Adrenal gland (tissue), 12 donors: ENCODE results near the gene BACH2. TPM values are rescaled to one million over a fixed set of nuclear protein-coding genes. Genes with fewer than 3 reads are reported as not detected.

Experiments used
- DNase-seq, 7 donors: peaks; one replicate each; pipeline ENCODE4 v3.0.0-alpha.2; 2019 to 2020
- H3K27ac ChIP-seq, 5 donors: fragments of 200-600 bp; sonication (generic) in 4 of 5; 1 replicate in 3 of 5; 2 replicates in 2 of 5; pipeline versions ENCODE4 v1.5.1 to v1.8.0; 2016 to 2020; ENCODE audit warnings: mild to moderate bottlenecking in 1 of 5
- H3K27me3 ChIP-seq: fragments of 200-600 bp; 2 replicates; pipeline ENCODE4 v1.8.0; 2021
- H3K36me3 ChIP-seq, 2 donors: fragments of 200-600 bp; replicated peaks in 1 of 2; 1 replicate in 1 of 2; 2 replicates in 1 of 2; pipeline versions ENCODE4 v1.5.1 to v1.8.0; 2018 to 2022
- H3K4me1 ChIP-seq, 2 donors: fragments of 200-600 bp; replicated peaks in 1 of 2; 1 replicate in 1 of 2; 2 replicates in 1 of 2; pipeline versions ENCODE4 v1.5.1 to v1.8.0; 2018 to 2021
- H3K4me3 ChIP-seq, 4 donors: fragments of 200-600 bp; sonication (generic) in 3 of 4; one replicate each; pipeline ENCODE4 v1.5.1; 2016 to 2018
- H3K9me3 ChIP-seq, 3 donors: fragments of 200-600 bp; sonication (generic) in 1 of 3; replicated peaks in 1 of 3; 1 replicate in 2 of 3; 2 replicates in 1 of 3; pipeline versions ENCODE4 v1.5.1 to v1.8.0; 2016 to 2021
- POLR2A ChIP-seq, 2 donors: fragments of 450-650 bp; IDR thresholded peaks; one replicate each; pipeline ENCODE4 v1.6.1; 2017; ENCODE audit warnings: antibody characterized with exemption in 2 of 2, mild to moderate bottlenecking in 2 of 2, moderate library complexity in 1 of 2
- WGBS, 4 donors: extraction: QIAGEN DNeasy Blood & Tissue Kit in 2 of 4; methylation state at CpG; one replicate each; pipeline versions ENCODE4 v1.1.5 to v1.1.7; 2013 to 2017; 5-methylcytosine and 5-hydroxymethylcytosine counted together
- intact Hi-C, 2 donors: fragments of 100-400 bp; cut with DNase I; formaldehyde crosslinking; loops; one replicate each; pipeline versions ENCODE4 v1.14.1 to v1.15.0; 2022 to 2023
- polyA plus RNA-seq, 3 donors: library from polyadenylated mRNA; stranded (reverse); fragments of 200-250 nt in 2 of 3; fragments of 350-450 nt in 1 of 3; fragmentation: Illumina TruSeq in 1 of 3; extraction: RNeasy Lipid Tissue Mini Kit (QIAGEN cat#74804) in 1 of 3; gene quantifications; one replicate each; pipeline ENCODE4 v1.2.3, GENCODE V29; 2013 to 2014
- total RNA-seq, 9 donors: library from RNA; depleted of rRNA in 4 of 9; stranded (reverse); fragments of >200 nt in 4 of 9; fragments of 120-200 nt in 1 of 9; fragmentation: NEBNext Ultra II Directional in 1 of 9; extraction: Animal tissue kit (Norgen Biotek cat#: 25700) in 1 of 9; gene quantifications; one replicate each; pipeline versions ENCODE4 v1.1.0 to v1.2.4, GENCODE V29; 2013 to 2023
- TF ChIP-seq, protein P1 (sequence below), 6 experiments: fragments of 450-650 bp in 4 of 6; fragments of 200-600 bp in 2 of 6; sonication (generic) in 1 of 6; IDR thresholded peaks; 1 replicate in 5 of 6; 2 replicates in 1 of 6; pipeline versions ENCODE4 v1.5.1 to v1.8.0; 2016 to 2021; ENCODE audit warnings: antibody characterized with exemption in 6 of 6, mild to moderate bottlenecking in 2 of 6, moderate library complexity in 1 of 6
- donor health status: healthy with polysubstance abuse.
- donor health status: Bipolar disorder and iron deficiency.
- donor health status: DM: yes; HTN: yes; CAD: no.
- donor health status: DM: no; HTN: no; CAD: no.
- donor health status: DM: no; HTN: no; CAD: no.
- donor health status: DM: yes; HTN: yes; CAD: no.

BACH2 gene
- total and polyA plus RNA-seq, 12 donors, result 0.08 to 2.9 (median 0.83) TPM

DNA sequence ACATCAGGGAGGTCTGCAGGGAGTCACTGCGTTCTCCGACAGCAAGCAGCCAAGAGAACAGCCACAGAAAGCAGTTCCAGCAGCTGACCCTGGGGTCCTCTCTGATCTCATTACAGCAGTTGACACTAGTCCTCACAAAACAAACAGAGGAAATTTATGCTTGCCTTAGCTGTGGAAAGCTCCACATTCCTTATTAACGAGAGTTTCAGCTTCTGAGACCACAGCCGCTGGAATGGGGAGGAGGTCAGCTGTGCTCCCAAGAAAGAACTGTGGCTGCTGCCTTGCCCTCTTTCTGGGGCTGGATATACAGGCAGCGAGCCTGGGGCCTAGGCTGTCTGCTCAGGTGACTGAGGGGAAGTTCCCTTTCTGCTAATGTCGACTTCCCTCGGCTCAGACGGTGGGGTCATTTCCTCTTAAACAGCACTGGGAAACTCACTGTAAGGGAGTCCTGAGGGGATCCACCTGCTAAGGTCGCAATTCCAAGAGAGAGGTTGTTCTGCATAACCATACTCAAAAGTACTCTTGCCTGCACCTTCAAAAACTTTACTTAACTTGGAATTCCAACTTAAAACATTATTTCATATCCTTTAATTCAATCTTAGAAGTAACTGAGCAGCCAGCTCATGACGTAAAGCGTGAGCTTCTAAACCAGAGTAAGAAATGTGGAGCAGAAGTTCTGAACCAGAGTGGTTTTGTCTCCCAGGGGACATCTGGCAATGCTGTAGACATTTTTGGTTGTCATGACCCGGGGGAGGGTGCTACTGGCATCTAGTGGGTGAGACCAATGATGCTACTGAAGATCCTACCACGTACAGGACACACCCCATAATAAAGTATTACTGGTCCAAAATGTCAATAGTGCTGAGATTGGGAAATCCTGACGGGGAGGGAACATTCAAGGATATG lies 80.3 kb downstream of the BACH2 start:
- Histone ChIP-seq H3K4me1 (peaks cover 10 to 32% of the 10 kb centered on the region in 2 donors), H3K4me3 (no peak overlapping the region), H3K27ac (no peak overlapping the region), H3K9me3 (no peaks in the 10 kb centered on the region), H3K27me3 (no peaks in the 10 kb centered on the region), H3K36me3 (no peaks in the 10 kb centered on the region)
- 66 to 74% (median 69%) methylated on average over 14 of the region's 14 CpGs for WGBS, 4 donors
- TF ChIP-seq, protein P1, sequence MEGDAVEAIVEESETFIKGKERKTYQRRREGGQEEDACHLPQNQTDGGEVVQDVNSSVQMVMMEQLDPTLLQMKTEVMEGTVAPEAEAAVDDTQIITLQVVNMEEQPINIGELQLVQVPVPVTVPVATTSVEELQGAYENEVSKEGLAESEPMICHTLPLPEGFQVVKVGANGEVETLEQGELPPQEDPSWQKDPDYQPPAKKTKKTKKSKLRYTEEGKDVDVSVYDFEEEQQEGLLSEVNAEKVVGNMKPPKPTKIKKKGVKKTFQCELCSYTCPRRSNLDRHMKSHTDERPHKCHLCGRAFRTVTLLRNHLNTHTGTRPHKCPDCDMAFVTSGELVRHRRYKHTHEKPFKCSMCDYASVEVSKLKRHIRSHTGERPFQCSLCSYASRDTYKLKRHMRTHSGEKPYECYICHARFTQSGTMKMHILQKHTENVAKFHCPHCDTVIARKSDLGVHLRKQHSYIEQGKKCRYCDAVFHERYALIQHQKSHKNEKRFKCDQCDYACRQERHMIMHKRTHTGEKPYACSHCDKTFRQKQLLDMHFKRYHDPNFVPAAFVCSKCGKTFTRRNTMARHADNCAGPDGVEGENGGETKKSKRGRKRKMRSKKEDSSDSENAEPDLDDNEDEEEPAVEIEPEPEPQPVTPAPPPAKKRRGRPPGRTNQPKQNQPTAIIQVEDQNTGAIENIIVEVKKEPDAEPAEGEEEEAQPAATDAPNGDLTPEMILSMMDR (IDR thresholded peaks at IDR 0.05), result no peak
- no peak for TF ChIP-seq POLR2A (IDR thresholded peaks at IDR 0.05)
- DNase-seq, result peak in 1 of 7 donors; percentile 19
- intact Hi-C loops, result no loop called here

DNA sequence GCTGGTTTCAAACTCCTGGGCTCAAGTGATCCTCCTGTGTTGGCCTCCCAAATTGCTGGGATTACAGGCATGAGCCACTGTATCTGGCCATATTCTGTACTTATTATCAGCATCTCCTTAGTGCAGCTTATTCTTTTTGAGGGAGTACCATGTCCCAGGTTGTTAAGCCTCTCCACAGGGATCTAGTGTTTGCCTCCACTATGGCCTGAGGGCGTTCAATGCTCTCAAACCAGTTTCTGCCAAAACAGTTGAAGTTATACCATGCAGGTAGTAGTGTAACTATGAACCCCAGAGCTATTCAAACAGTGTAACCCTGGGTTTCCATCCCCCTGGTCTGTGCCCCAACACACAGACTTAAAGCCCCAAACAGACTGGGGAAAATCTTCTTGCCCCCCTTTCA lies 81.7 kb downstream of the BACH2 start:
- H3K36me3 ChIP-seq, result no peaks in the 10 kb centered on the region
- H3K9me3 ChIP-seq, result no peaks in the 10 kb centered on the region
- no peak overlapping the region for H3K4me3 ChIP-seq
- H3K27me3 ChIP-seq, result no peaks in the 10 kb centered on the region
- intact Hi-C loops, result no loop called here
- 92 to 100% (median 100%) methylated on average over 1 of the region's 1 CpG for WGBS, 4 donors
- no peak for TF ChIP-seq POLR2A (IDR thresholded peaks at IDR 0.05)
- TF ChIP-seq, protein P1 (IDR thresholded peaks at IDR 0.05), result no peak
- H3K4me1 ChIP-seq, result peaks cover 10 to 38% of the 10 kb centered on the region in 2 donors
- DNase-seq, result no peak
- no peak overlapping the region for H3K27ac ChIP-seq

DNA sequence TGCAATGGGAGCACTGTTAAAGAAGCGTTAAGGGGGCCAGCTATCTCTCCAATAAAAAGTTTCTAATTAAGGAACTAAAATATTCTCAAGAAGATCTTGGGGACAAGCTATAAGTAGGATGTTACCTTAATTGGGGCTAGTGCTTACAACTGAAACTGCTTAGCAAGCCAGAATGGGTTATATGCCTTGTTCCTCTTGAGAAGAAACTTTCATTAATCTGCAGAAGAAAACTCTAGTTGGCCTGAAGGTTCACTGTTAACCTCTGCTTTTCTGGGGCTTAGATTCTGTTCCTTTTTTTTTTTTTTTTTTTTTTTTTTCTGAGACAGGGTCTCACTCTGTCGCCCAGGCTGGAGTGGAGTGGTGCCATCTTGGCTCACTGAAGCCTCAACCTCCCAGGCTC lies 82.2 kb downstream of the BACH2 start:
- Histone ChIP-seq H3K27me3 (no peaks in the 10 kb centered on the region), H3K4me3 (no peak overlapping the region), H3K36me3 (no peaks in the 10 kb centered on the region), H3K4me1 (peaks cover 10 to 33% of the 10 kb centered on the region in 2 donors), H3K27ac (no peak overlapping the region), H3K9me3 (no peaks in the 10 kb centered on the region)
- intact Hi-C loops, result no loop called here
- WGBS, 4 donors, result 78 to 93% (median 90%) methylated on average over 2 of the region's 2 CpGs
- TF ChIP-seq, protein P1 (IDR thresholded peaks at IDR 0.05), result no peak
- no peak for TF ChIP-seq POLR2A (IDR thresholded peaks at IDR 0.05)
- DNase-seq, result no peak

DNA sequence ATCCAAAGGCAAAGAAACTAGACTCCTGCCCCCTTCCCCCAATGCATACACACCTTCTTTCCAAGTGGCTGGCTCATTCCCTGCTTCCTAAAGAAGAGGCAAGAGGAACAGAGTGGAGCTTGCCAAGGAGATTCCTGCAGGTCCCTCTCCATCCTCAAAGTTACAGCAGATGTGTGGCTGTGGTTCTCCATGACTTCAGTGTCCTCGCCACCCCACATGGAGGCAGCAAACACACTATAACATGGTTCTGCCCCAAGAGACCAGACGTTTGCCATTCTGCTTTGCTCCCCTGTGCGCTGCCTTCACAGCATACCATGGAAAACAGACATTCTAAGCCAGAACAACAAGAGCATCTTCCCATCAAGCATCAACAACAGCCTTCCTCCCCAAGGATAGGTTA lies 84.4 kb downstream of the BACH2 start:
- intact Hi-C loops, result no loop called here
- 79 to 90% (median 83%) methylated on average over 3 of the region's 3 CpGs for WGBS, 4 donors
- H3K4me3 ChIP-seq, result no peak overlapping the region

More for the DNA sequence above, 84.4 kb downstream of the BACH2 start:
- no peak for TF ChIP-seq POLR2A (IDR thresholded peaks at IDR 0.05)
- TF ChIP-seq, protein P1 (IDR thresholded peaks at IDR 0.05), result no peak
- Histone ChIP-seq H3K36me3 (no peaks in the 10 kb centered on the region), H3K27ac (no peak overlapping the region), H3K4me1 (peaks cover 0 to 16% of the 10 kb centered on the region in 2 donors), H3K27me3 (no peaks in the 10 kb centered on the region), H3K9me3 (no peaks in the 10 kb centered on the region)
- no peak for DNase-seq
